ENCODE data around the gene SLC7A10.
"Not testable (repeated sequence)": the region's sequence is repeated elsewhere in the genome, so short reads cannot be mapped to it uniquely, and the experiment has no call there.

Gene SLC7A10

GRCh38 chr19:33212436-33213172 is 13.0 kb downstream of the SLC7A10 start:
- no peak for DNase-seq

- no peak for DNase-seq
Measured at GRCh38 chr19:33211794-33212435, 13.7 kb downstream of the SLC7A10 start.

GRCh38 chr19:33210266-33210940 is 15.2 kb downstream of the SLC7A10 start:
- DNase-seq: no peak

- DNase-seq: not testable (repeated sequence)
Measured at GRCh38 chr19:33209850-33210230, 15.8 kb downstream of the SLC7A10 start.

GRCh38 chr19:33208904-33209849 is 16.5 kb downstream of the SLC7A10 start:
- DNase-seq: no peak

GRCh38 chr19:33208371-33208895 is 17.2 kb downstream of the SLC7A10 start:
- DNase-seq: no peak

- DNase-seq: no peak
Measured at GRCh38 chr19:33207903-33208302, 17.7 kb downstream of the SLC7A10 start.

GRCh38 chr19:33207040-33207620 is 18.5 kb downstream of the SLC7A10 start:
- DNase-seq: no peak

- no peak for DNase-seq
Measured at GRCh38 chr19:33206261-33207039, 19.2 kb downstream of the SLC7A10 start.

GRCh38 chr19:33205531-33206260 is 20.0 kb downstream of the SLC7A10 start:
- DNase-seq: no peak

GRCh38 chr19:33205110-33205509 is 20.5 kb downstream of the SLC7A10 start:
- DNase-seq: no peak

- no peak for DNase-seq
Measured at GRCh38 chr19:33204136-33204973, 21.3 kb downstream of the SLC7A10 start.

- no peak for DNase-seq
Measured at GRCh38 chr19:33203529-33203928, 22.1 kb downstream of the SLC7A10 start.

GRCh38 chr19:33202546-33203507 is 22.8 kb downstream of the SLC7A10 start:
- DNase-seq: no peak

GRCh38 chr19:33201886-33202545 is 23.6 kb downstream of the SLC7A10 start:
- DNase-seq: no peak

GRCh38 chr19:33201473-33201872 is 24.2 kb downstream of the SLC7A10 start:
- no peak for DNase-seq

GRCh38 chr19:33199441-33200265 is 26.0 kb downstream of the SLC7A10 start:
- DNase-seq: no peak

Data from fibroblast of skin of right quadriceps (primary cell).